Keratinocyte (primary cell): ENCODE results near the gene VSTM1. TPM values are rescaled to one million over a fixed set of nuclear protein-coding genes. Genes with fewer than 3 reads are reported as not detected.

Source experiments
- DNase-seq: peaks from one replicate; pipeline ENCODE4 v3.0.0-alpha.2; 2011; ENCODE audit warnings: low read depth, missing footprints, low spot score
- FAIRE-seq: peaks from 2 replicates; lab custom pipeline; 2011; peaks lifted over from hg19 to GRCh38; lab: Jason Lieb, UNC
- H2AFZ ChIP-seq: 2 replicates; pipeline ENCODE4 v1.6.0; 2012; ENCODE audit warnings: low read length, control low read depth, inconsistent platforms; ENCODE audit not compliant: control insufficient read depth
- H3K27ac ChIP-seq: 2 replicates; pipeline ENCODE4 v1.5.1; 2011; ENCODE audit warnings: low read length; ENCODE audit not compliant: control insufficient read depth, insufficient read depth
- H3K27me3 ChIP-seq: 3 replicates; pipeline ENCODE4 v1.6.0; 2011; ENCODE audit warnings: low read length; ENCODE audit not compliant: control insufficient read depth, insufficient read depth; ENCODE audit errors: extremely low read depth
- H3K36me3 ChIP-seq, 2 experiments: 2 replicates in 1 of 2; 3 replicates in 1 of 2; pipeline ENCODE4 v1.5.1; 2011; ENCODE audit warnings: low read length in 2 of 2, mild to moderate bottlenecking in 1 of 2; ENCODE audit not compliant: control insufficient read depth in 2 of 2, insufficient read depth in 2 of 2; ENCODE audit errors: extremely low read depth in 1 of 2
- H3K4me1 ChIP-seq: 3 replicates; pipeline ENCODE4 v1.5.1; 2011; ENCODE audit warnings: low read length; ENCODE audit not compliant: control insufficient read depth, insufficient read depth; ENCODE audit errors: extremely low read depth
- H3K4me2 ChIP-seq: 3 replicates; pipeline ENCODE4 v1.6.0; 2011; ENCODE audit warnings: low read depth, low read length; ENCODE audit not compliant: control insufficient read depth, insufficient read depth; ENCODE audit errors: extremely low read depth
- H3K4me3 ChIP-seq, 3 experiments: fragments of 200-600 bp in 1 of 3; sonication (generic) in 1 of 3; 2 replicates in 2 of 3; 3 replicates in 1 of 3; pipeline ENCODE4 v1.5.1; 2011 to 2016; ENCODE audit warnings: low read length in 3 of 3, mild to moderate bottlenecking in 3 of 3, control low read depth in 2 of 3, inconsistent platforms in 1 of 3, low read depth in 1 of 3, mixed read lengths in 1 of 3, mixed run types in 1 of 3, moderate library complexity in 1 of 3; ENCODE audit not compliant: control insufficient read depth in 2 of 3, insufficient read depth in 2 of 3; ENCODE audit errors: extremely low read depth in 1 of 3
- H3K79me2 ChIP-seq: 2 replicates; pipeline ENCODE4 v1.6.0; 2012; ENCODE audit warnings: low read length; ENCODE audit not compliant: control insufficient read depth, insufficient read depth
- H3K9ac ChIP-seq: 3 replicates; pipeline ENCODE4 v1.6.0; 2011; ENCODE audit warnings: low read length; ENCODE audit not compliant: control insufficient read depth, insufficient read depth; ENCODE audit errors: extremely low read depth
- H3K9me1 ChIP-seq: 3 replicates; pipeline ENCODE4 v1.6.0; 2011; ENCODE audit warnings: low read length; ENCODE audit not compliant: control insufficient read depth, insufficient read depth; ENCODE audit errors: extremely low read depth
- H3K9me3 ChIP-seq: 2 replicates; pipeline ENCODE4 v1.5.1; 2012; ENCODE audit warnings: low read depth, low read length; ENCODE audit not compliant: control insufficient read depth
- H4K20me1 ChIP-seq: 3 replicates; pipeline ENCODE4 v1.6.0; 2011; ENCODE audit warnings: low read length; ENCODE audit not compliant: control insufficient read depth, insufficient read depth; ENCODE audit errors: extremely low read depth
- EZH2 ChIP-seq: IDR thresholded peaks from one replicate; pipeline ENCODE4 v1.6.1; 2012; ENCODE audit warnings: inconsistent platforms, mild to moderate bottlenecking, low read length, moderate library complexity
- dilution Hi-C: fragments of 300-500 bp; cut with MboI; formaldehyde crosslinking; loops from one replicate; pipeline ENCODE4 v1.7.0; 2020; ENCODE audit warnings: low sequenced_read_pairs; ENCODE audit not compliant: extremely low pct_ligation_motif_present
- polyA plus RNA-seq, 5 experiments: library from polyadenylated mRNA; depleted of rRNA in 3 of 5; stranded (reverse) in 3 of 5; stranded (forward) in 1 of 5; unstranded in 1 of 5; fragments of >200 nt; gene quantifications; 1 replicate in 1 of 5; 2 replicates in 3 of 5; 3 replicates in 1 of 5; pipeline versions ENCODE4 v1.2.1 to v1.2.3, GENCODE V29; 2011 to 2012; ENCODE audit warnings: missing spikeins in 2 of 5, low read depth in 1 of 5, low replicate concordance in 1 of 5
- TF ChIP-seq, protein P1 (sequence below), 3 experiments: IDR thresholded peaks in 1 of 3; conservative IDR thresholded peaks in 1 of 3; optimal IDR thresholded peaks in 1 of 3; 2 replicates in 2 of 3; 3 replicates in 1 of 3; pipeline versions ENCODE3 to v1.5.1; 2011; ENCODE audit warnings: low read length in 3 of 3, mild to moderate bottlenecking in 3 of 3, moderate library complexity in 2 of 3, control low read depth in 1 of 3, inconsistent platforms in 1 of 3; ENCODE audit not compliant: insufficient read depth in 2 of 3; ENCODE audit errors: extremely low read depth in 1 of 3

VSTM1 gene
- polyA plus RNA-seq, 1 donor (not counting 4 experiments of a cell fraction or from before 2014, with no cell fraction given): not detected

GRCh38 chr19:53994811-53995210 is 68.9 kb downstream of the VSTM1 start:
- no peak overlapping the region for H3K4me3 ChIP-seq
- H3K27me3 ChIP-seq: peaks cover 32% of the 10 kb centered on the region
- H3K36me3 ChIP-seq: no peaks in the 10 kb centered on the region
- no peaks in the 10 kb centered on the region for H3K79me2 ChIP-seq
- H3K4me1 ChIP-seq: no peaks in the 10 kb centered on the region
- TF ChIP-seq, protein P1, sequence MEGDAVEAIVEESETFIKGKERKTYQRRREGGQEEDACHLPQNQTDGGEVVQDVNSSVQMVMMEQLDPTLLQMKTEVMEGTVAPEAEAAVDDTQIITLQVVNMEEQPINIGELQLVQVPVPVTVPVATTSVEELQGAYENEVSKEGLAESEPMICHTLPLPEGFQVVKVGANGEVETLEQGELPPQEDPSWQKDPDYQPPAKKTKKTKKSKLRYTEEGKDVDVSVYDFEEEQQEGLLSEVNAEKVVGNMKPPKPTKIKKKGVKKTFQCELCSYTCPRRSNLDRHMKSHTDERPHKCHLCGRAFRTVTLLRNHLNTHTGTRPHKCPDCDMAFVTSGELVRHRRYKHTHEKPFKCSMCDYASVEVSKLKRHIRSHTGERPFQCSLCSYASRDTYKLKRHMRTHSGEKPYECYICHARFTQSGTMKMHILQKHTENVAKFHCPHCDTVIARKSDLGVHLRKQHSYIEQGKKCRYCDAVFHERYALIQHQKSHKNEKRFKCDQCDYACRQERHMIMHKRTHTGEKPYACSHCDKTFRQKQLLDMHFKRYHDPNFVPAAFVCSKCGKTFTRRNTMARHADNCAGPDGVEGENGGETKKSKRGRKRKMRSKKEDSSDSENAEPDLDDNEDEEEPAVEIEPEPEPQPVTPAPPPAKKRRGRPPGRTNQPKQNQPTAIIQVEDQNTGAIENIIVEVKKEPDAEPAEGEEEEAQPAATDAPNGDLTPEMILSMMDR (optimal IDR thresholded peaks at IDR 0.05 in 1 of 3, IDR thresholded peaks at IDR 0.05 in 1 of 3, conservative IDR thresholded peaks at IDR 0.05 in 1 of 3; ENCODE audit: extremely low read depth in 1 of 3, insufficient read depth in 2 of 3, low read length in 3 of 3): no peak
- TF ChIP-seq EZH2: no peak
- no peak overlapping the region for H3K4me2 ChIP-seq
- H3K9ac ChIP-seq: no peak overlapping the region
- H3K27ac ChIP-seq: no peak overlapping the region
- dilution Hi-C loops: no loop called here
- H3K9me3 ChIP-seq: no peaks in the 10 kb centered on the region
- DNase-seq: no peak
- H3K9me1 ChIP-seq: no peaks in the 10 kb centered on the region
- no peak overlapping the region for H2AFZ ChIP-seq
- no peaks in the 10 kb centered on the region for H4K20me1 ChIP-seq
- FAIRE-seq: no peak

DNA sequence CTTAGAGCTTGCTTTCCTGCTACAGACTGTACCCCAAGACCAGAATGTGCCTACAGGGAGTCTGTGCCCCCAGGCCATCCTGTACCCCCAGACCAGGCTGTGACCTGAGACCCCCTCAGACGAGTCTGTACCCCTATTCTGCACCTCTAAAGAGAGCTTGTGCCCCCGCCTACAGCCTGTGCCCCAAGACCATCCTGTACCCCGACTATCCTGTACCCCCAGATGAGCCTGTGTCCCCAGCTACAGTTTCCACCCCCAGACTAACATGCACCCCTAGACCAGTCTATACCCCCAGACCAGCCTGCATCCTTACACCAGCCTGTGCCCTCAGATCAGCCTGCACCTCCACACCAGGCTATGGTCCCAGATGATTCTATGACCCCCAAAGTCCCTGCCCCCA is 70.2 kb downstream of the VSTM1 start:
- Histone ChIP-seq H3K4me2 (no peak overlapping the region), H3K27me3 (peaks cover 32% of the 10 kb centered on the region), H3K4me3 (no peak overlapping the region), H2AFZ (no peak overlapping the region), H3K9me1 (no peaks in the 10 kb centered on the region), H3K27ac (no peak overlapping the region), H3K79me2 (no peaks in the 10 kb centered on the region), H3K9ac (no peak overlapping the region), H3K4me1 (no peaks in the 10 kb centered on the region), H3K9me3 (no peaks in the 10 kb centered on the region), H4K20me1 (no peaks in the 10 kb centered on the region), H3K36me3 (no peaks in the 10 kb centered on the region)
- no peak for DNase-seq
- dilution Hi-C loops: no loop called here
- TF ChIP-seq, protein P1 (optimal IDR thresholded peaks at IDR 0.05 in 1 of 3, IDR thresholded peaks at IDR 0.05 in 1 of 3, conservative IDR thresholded peaks at IDR 0.05 in 1 of 3; ENCODE audit: extremely low read depth in 1 of 3, insufficient read depth in 2 of 3, low read length in 3 of 3): no peak
- no peak for TF ChIP-seq EZH2
- no peak for FAIRE-seq
